Liver (tissue), 9 donors: ENCODE data around the gene SERPINB8. TPM values are rescaled to one million over a fixed set of nuclear protein-coding genes. Genes with fewer than 3 reads are reported as not detected.

ENCODE experiments used
- DNase-seq: peaks from one replicate; pipeline ENCODE4 v3.0.0-alpha.2; 2017; ENCODE audit warnings: low spot score
- H3K27ac ChIP-seq, 2 donors: one replicate each; pipeline ENCODE4 v1.7.0; 2013; ENCODE audit warnings: inconsistent platforms in 2 of 2, low read length in 2 of 2, control low read depth in 1 of 2, low read depth in 1 of 2, mild to moderate bottlenecking in 1 of 2
- H3K27me3 ChIP-seq, 4 donors: one replicate each; pipeline versions ENCODE4 v1.6.1 to v1.7.0; 2013; ENCODE audit warnings: low read length in 3 of 4, inconsistent platforms in 1 of 4, mild to moderate bottlenecking in 1 of 4, moderate library complexity in 1 of 4; ENCODE audit not compliant: control insufficient read depth in 4 of 4, insufficient read depth in 4 of 4
- H3K36me3 ChIP-seq, 4 donors: one replicate each; pipeline versions ENCODE4 v1.6.1 to v1.7.0; 2013; ENCODE audit warnings: low read length in 3 of 4, mild to moderate bottlenecking in 3 of 4, low read depth in 1 of 4, moderate library complexity in 1 of 4; ENCODE audit not compliant: control insufficient read depth in 4 of 4, insufficient read depth in 3 of 4
- H3K4me1 ChIP-seq, 4 donors: one replicate each; pipeline versions ENCODE4 v1.6.1 to v1.7.0; 2013; ENCODE audit warnings: low read length in 3 of 4, mild to moderate bottlenecking in 3 of 4, moderate library complexity in 1 of 4; ENCODE audit not compliant: control insufficient read depth in 4 of 4, insufficient read depth in 4 of 4
- H3K4me3 ChIP-seq, 3 donors: one replicate each; pipeline versions ENCODE4 v1.6.1 to v1.7.0; 2013; ENCODE audit warnings: low read length in 3 of 3, control low read depth in 1 of 3, low read depth in 1 of 3, mild to moderate bottlenecking in 1 of 3
- H3K9ac ChIP-seq, 2 donors: one replicate each; pipeline ENCODE4 v1.7.0; 2013; ENCODE audit warnings: low read length in 2 of 2, mild to moderate bottlenecking in 2 of 2, moderate library complexity in 2 of 2, control low read depth in 1 of 2, low read depth in 1 of 2
- H3K9me3 ChIP-seq, 4 donors: one replicate each; pipeline versions ENCODE4 v1.6.1 to v1.7.0; 2013; ENCODE audit warnings: low read length in 3 of 4; ENCODE audit not compliant: control insufficient read depth in 4 of 4
- FOXA2 ChIP-seq: IDR thresholded peaks from 2 replicates; pipeline ENCODE4 v1.6.1; 2016; ENCODE audit warnings: antibody characterized with exemption
- HNF4G ChIP-seq: IDR thresholded peaks from 2 replicates; pipeline ENCODE4 v1.6.1; 2016; ENCODE audit warnings: antibody characterized with exemption
- JUND ChIP-seq, 2 donors: IDR thresholded peaks; 2 replicates each; pipeline ENCODE4 v1.6.1; 2016; ENCODE audit warnings: antibody characterized with exemption in 2 of 2
- NR2F2 ChIP-seq: IDR thresholded peaks from 2 replicates; pipeline ENCODE4 v1.6.1; 2016; ENCODE audit warnings: antibody characterized with exemption
- RAD21 ChIP-seq, 2 donors: IDR thresholded peaks; 2 replicates each; pipeline ENCODE4 v1.6.1; 2016; ENCODE audit warnings: antibody characterized with exemption in 2 of 2, mild to moderate bottlenecking in 2 of 2
- RXRA ChIP-seq, 2 donors: IDR thresholded peaks; 2 replicates each; pipeline ENCODE4 v1.6.1; 2017 to 2018; ENCODE audit warnings: antibody characterized with exemption in 2 of 2, mild to moderate bottlenecking in 1 of 2
- SP1 ChIP-seq: IDR thresholded peaks from 2 replicates; pipeline ENCODE4 v1.6.1; 2018; ENCODE audit warnings: antibody characterized with exemption, mild to moderate bottlenecking
- TAF1 ChIP-seq: conservative IDR thresholded peaks from 2 replicates; pipeline ENCODE4 v1.6.1; 2016; ENCODE audit warnings: antibody characterized with exemption, mild to moderate bottlenecking
- WGBS: extraction: QIAGEN DNeasy Blood & Tissue Kit; methylation state at CpG from one replicate; pipeline ENCODE4 v1.1.7; 2013; 5-methylcytosine and 5-hydroxymethylcytosine counted together
- polyA plus RNA-seq, 2 donors: library from polyadenylated mRNA; stranded (reverse) in 1 of 2; unstranded in 1 of 2; fragments of 200-250 nt in 1 of 2; fragments of >200 nt in 1 of 2; fragmentation: Nextera tagmentation in 1 of 2; extraction: Ambion mirVana in 1 of 2; gene quantifications; one replicate each; pipeline versions ENCODE4 v1.2.1 to v1.2.3, GENCODE V29; 2013 to 2015
- total RNA-seq, 2 donors: library from RNA; depleted of rRNA; stranded (reverse); fragments of >200 nt; gene quantifications; one replicate each; pipeline ENCODE4 v1.2.3, GENCODE V29; 2014
- TF ChIP-seq, protein P1 (sequence below): fragments of 150-350 bp; IDR thresholded peaks from 2 replicates; pipeline ENCODE4 v1.5.1; 2017; ENCODE audit warnings: improper control_type of control experiment, low read depth, low read length; ENCODE audit not compliant: missing input control
- TF ChIP-seq, protein P2 (sequence below): IDR thresholded peaks from 2 replicates; pipeline ENCODE4 v1.6.1; 2016; ENCODE audit warnings: antibody characterized with exemption, mild to moderate bottlenecking
- TF ChIP-seq, protein P3 (sequence below): IDR thresholded peaks from 2 replicates; pipeline ENCODE4 v1.6.1; 2016; ENCODE audit warnings: antibody characterized with exemption
- TF ChIP-seq, protein P4 (sequence below): IDR thresholded peaks from 2 replicates; pipeline ENCODE4 v1.6.1; 2016; ENCODE audit warnings: antibody characterized with exemption
- TF ChIP-seq, protein P5 (sequence below): IDR thresholded peaks from 2 replicates; pipeline ENCODE4 v1.6.1; 2016; ENCODE audit warnings: antibody characterized with exemption
- donor health status: healthy.
- donor health status: healthy.
- donor health status: healthy.
- donor health status: healthy.
- donor health status: healthy.

The SERPINB8 gene
- total and polyA plus RNA-seq, 4 donors, result 2.5 to 8.6 (median 6.7) TPM

DNA sequence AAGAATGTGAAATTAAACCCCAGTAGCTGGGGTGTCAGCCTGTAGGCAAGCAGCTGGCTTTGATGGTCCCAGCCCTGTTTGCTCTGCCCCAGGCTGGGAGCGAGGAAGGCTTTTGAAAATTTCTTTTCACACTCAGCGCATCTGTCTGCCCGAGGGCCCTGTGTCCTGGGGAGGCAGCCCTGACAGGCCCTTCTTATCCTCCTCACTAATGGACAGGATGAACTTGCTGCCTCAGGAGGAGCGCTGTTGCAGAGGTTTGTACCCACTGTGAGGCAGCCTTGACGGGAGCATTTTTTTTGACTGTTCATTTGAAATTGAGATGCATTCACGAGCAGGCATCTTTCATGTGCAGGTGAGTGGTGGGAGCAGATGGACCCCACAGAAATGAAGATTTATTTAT, 62.4 kb downstream of the SERPINB8 start:
- H3K4me1 ChIP-seq, result no peaks in the 10 kb centered on the region
- 65% methylated on average over 6 of the region's 6 CpGs for WGBS
- DNase-seq, result no peak

DNA sequence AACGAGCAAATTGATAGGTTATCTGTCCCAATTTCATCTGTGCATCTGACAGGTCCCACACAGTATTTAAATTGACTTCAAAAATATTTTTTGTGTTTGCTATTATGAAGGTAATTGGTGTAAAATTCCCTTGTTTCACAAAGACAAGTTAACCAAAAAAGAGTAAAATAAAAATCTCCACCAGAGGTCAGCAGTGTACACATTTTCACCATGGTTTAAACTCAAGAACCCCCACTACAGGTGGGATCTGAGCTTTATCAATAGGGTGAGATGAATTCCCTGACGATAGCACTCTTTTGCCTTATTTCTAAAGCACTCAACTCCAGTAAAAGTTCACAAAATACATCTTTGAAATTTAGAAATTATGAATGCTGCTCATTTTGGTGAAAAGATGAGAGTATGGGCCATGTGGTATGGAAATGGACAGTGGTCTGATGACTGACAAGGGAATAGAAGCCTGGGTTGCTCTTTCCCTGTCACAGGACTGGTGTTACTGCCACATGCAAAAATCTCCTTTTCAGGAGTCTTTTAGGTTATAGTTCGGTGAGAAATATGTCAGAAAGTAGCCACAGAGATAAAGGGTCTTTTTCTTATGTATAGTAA, 68.0 kb downstream of the SERPINB8 start:
- H3K27ac ChIP-seq, result no peak overlapping the region
- H3K9ac ChIP-seq, result no peak overlapping the region
- no peaks in the 10 kb centered on the region for H3K27me3 ChIP-seq
- no peak for DNase-seq
- WGBS, result 17% methylated on average over 3 of the region's 3 CpGs
- H3K4me3 ChIP-seq, result no peak overlapping the region
- no peaks in the 10 kb centered on the region for H3K9me3 ChIP-seq
- H3K4me1 ChIP-seq, result no peaks in the 10 kb centered on the region
- TF ChIP-seq RAD21 (IDR thresholded peaks at IDR 0.05) (peak; percentile 69 to 75), NR2F2 (no peak)
- TF ChIP-seq, protein P1, sequence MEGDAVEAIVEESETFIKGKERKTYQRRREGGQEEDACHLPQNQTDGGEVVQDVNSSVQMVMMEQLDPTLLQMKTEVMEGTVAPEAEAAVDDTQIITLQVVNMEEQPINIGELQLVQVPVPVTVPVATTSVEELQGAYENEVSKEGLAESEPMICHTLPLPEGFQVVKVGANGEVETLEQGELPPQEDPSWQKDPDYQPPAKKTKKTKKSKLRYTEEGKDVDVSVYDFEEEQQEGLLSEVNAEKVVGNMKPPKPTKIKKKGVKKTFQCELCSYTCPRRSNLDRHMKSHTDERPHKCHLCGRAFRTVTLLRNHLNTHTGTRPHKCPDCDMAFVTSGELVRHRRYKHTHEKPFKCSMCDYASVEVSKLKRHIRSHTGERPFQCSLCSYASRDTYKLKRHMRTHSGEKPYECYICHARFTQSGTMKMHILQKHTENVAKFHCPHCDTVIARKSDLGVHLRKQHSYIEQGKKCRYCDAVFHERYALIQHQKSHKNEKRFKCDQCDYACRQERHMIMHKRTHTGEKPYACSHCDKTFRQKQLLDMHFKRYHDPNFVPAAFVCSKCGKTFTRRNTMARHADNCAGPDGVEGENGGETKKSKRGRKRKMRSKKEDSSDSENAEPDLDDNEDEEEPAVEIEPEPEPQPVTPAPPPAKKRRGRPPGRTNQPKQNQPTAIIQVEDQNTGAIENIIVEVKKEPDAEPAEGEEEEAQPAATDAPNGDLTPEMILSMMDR, result peak; percentile 38
- no peaks in the 10 kb centered on the region for H3K36me3 ChIP-seq

More for the DNA sequence above, 62.4 kb downstream of the SERPINB8 start:
- Histone ChIP-seq H3K9me3 (no peaks in the 10 kb centered on the region), H3K4me3 (no peak overlapping the region), H3K9ac (no peak overlapping the region), H3K27ac (no peak overlapping the region), H3K27me3 (no peaks in the 10 kb centered on the region), H3K36me3 (no peaks in the 10 kb centered on the region)
- TF ChIP-seq, protein P2, sequence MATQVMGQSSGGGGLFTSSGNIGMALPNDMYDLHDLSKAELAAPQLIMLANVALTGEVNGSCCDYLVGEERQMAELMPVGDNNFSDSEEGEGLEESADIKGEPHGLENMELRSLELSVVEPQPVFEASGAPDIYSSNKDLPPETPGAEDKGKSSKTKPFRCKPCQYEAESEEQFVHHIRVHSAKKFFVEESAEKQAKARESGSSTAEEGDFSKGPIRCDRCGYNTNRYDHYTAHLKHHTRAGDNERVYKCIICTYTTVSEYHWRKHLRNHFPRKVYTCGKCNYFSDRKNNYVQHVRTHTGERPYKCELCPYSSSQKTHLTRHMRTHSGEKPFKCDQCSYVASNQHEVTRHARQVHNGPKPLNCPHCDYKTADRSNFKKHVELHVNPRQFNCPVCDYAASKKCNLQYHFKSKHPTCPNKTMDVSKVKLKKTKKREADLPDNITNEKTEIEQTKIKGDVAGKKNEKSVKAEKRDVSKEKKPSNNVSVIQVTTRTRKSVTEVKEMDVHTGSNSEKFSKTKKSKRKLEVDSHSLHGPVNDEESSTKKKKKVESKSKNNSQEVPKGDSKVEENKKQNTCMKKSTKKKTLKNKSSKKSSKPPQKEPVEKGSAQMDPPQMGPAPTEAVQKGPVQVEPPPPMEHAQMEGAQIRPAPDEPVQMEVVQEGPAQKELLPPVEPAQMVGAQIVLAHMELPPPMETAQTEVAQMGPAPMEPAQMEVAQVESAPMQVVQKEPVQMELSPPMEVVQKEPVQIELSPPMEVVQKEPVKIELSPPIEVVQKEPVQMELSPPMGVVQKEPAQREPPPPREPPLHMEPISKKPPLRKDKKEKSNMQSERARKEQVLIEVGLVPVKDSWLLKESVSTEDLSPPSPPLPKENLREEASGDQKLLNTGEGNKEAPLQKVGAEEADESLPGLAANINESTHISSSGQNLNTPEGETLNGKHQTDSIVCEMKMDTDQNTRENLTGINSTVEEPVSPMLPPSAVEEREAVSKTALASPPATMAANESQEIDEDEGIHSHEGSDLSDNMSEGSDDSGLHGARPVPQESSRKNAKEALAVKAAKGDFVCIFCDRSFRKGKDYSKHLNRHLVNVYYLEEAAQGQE, result no peak
- TF ChIP-seq, protein P3, sequence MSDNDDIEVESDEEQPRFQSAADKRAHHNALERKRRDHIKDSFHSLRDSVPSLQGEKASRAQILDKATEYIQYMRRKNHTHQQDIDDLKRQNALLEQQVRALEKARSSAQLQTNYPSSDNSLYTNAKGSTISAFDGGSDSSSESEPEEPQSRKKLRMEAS, result no peak
- TF ChIP-seq RAD21 (IDR thresholded peaks at IDR 0.05) (no peak), FOXA2 (no peak), HNF4G (no peak), JUND (IDR thresholded peaks at IDR 0.05) (no peak), SP1 (no peak), TAF1 (no peak), RXRA (IDR thresholded peaks at IDR 0.05) (no peak), NR2F2 (no peak)
- TF ChIP-seq, protein P1, result no peak
- TF ChIP-seq, protein P4, sequence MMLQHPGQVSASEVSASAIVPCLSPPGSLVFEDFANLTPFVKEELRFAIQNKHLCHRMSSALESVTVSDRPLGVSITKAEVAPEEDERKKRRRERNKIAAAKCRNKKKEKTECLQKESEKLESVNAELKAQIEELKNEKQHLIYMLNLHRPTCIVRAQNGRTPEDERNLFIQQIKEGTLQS, result no peak
- TF ChIP-seq, protein P5, sequence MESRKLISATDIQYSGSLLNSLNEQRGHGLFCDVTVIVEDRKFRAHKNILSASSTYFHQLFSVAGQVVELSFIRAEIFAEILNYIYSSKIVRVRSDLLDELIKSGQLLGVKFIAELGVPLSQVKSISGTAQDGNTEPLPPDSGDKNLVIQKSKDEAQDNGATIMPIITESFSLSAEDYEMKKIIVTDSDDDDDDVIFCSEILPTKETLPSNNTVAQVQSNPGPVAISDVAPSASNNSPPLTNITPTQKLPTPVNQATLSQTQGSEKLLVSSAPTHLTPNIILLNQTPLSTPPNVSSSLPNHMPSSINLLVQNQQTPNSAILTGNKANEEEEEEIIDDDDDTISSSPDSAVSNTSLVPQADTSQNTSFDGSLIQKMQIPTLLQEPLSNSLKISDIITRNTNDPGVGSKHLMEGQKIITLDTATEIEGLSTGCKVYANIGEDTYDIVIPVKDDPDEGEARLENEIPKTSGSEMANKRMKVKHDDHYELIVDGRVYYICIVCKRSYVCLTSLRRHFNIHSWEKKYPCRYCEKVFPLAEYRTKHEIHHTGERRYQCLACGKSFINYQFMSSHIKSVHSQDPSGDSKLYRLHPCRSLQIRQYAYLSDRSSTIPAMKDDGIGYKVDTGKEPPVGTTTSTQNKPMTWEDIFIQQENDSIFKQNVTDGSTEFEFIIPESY, result no peak
